Body of pancreas (tissue), 4 donors: ENCODE results near the gene IFITM10.

Experiments
- CTCF ChIP-seq, 7 experiments: fragments of 450-650 bp in 4 of 7; fragments of 200-600 bp in 3 of 7; sonication (generic) in 3 of 7; IDR thresholded peaks; one replicate each; pipeline ENCODE4 v1.5.1; 2016 to 2019; ENCODE audit warnings: antibody characterized with exemption in 7 of 7
- POLR2A ChIP-seq, 3 donors: fragments of 450-650 bp; IDR thresholded peaks; one replicate each; pipeline ENCODE4 v1.6.1; 2016; ENCODE audit warnings: antibody characterized with exemption in 3 of 3, mild to moderate bottlenecking in 2 of 3

- no peak for TF ChIP-seq CTCF (IDR thresholded peaks at IDR 0.05)
- TF ChIP-seq POLR2A (IDR thresholded peaks at IDR 0.05): no peak
Observed at GRCh38 chr11:1747753-1748635, 2.4 kb downstream of the IFITM10 start.
